ENCODE results near the gene SLC12A5.

SLC12A5 gene

GRCh38 chr20:46104262-46104661 lies 75.2 kb downstream of the SLC12A5 start:
- DNase-seq (ENCODE audit: low read depth in 2 of 2, low spot score in 1 of 2) = no peak

GRCh38 chr20:46107061-46107460 lies 78.0 kb downstream of the SLC12A5 start:
- no peak for DNase-seq (ENCODE audit: low read depth in 2 of 2, low spot score in 1 of 2)

GRCh38 chr20:46108435-46108841 lies 79.4 kb downstream of the SLC12A5 start:
- no peak for DNase-seq (ENCODE audit: low read depth in 2 of 2, low spot score in 1 of 2)

GRCh38 chr20:46108976-46109375 lies 80.0 kb downstream of the SLC12A5 start:
- no peak for DNase-seq (ENCODE audit: low read depth in 2 of 2, low spot score in 1 of 2)
